CD4-positive, alpha-beta T cell (primary cell): ENCODE data around the gene FLRT2. TPM values are rescaled to one million over a fixed set of nuclear protein-coding genes. Genes with fewer than 3 reads are reported as not detected.

Experiments used
- ATAC-seq: fragments of 200-7000 bp; cut with Tn5 transposase; one replicate; pipeline ENCODE4 v1.10.0; 2022; ENCODE audit warnings: mild to moderate bottlenecking; ENCODE audit not compliant: poor library complexity
- CTCF ChIA-PET: fragments of 350-600 bp; sonication (Branson Sonifier 250); formaldehyde crosslinking; loops from one replicate; lab custom pipeline; 2021; ENCODE audit warnings: antibody characterized with exemption, inconsistent platforms; lab: Charles Lee
- POLR2A ChIA-PET: fragments of 350-600 bp; sonication (Branson Sonifier 250); formaldehyde crosslinking; loops from one replicate; lab custom pipeline; 2021; ENCODE audit warnings: antibody characterized with exemption, inconsistent platforms; lab: Charles Lee
- DNase-seq, 14 experiments: peaks; one replicate each; pipeline ENCODE4 v3.0.0-alpha.2; 2013 to 2020; ENCODE audit warnings: mixed read lengths in 2 of 14
- H3K27ac ChIP-seq, 2 donors: one replicate each; pipeline versions ENCODE4 v1.5.1 to v1.7.0; 2013; ENCODE audit warnings: low read length in 2 of 2, low read depth in 1 of 2, mild to moderate bottlenecking in 1 of 2
- H3K27me3 ChIP-seq, 2 experiments: 1 replicate in 1 of 2; 2 replicates in 1 of 2; pipeline versions ENCODE4 v1.6.1 to v1.7.0; 2013; ENCODE audit warnings: low read length in 2 of 2, control low read depth in 1 of 2, mild to moderate bottlenecking in 1 of 2, moderate library complexity in 1 of 2; ENCODE audit not compliant: insufficient read depth in 2 of 2, control insufficient read depth in 1 of 2
- H3K36me3 ChIP-seq: one replicate; pipeline ENCODE4 v1.6.1; 2013; ENCODE audit warnings: low read length, control low read depth; ENCODE audit not compliant: insufficient read depth
- H3K4me1 ChIP-seq: one replicate; pipeline ENCODE4 v1.6.1; 2013; ENCODE audit warnings: low read length, control low read depth; ENCODE audit not compliant: insufficient read depth
- H3K4me3 ChIP-seq: one replicate; pipeline ENCODE4 v1.5.1; 2013; ENCODE audit warnings: mild to moderate bottlenecking, low read length, moderate library complexity
- H3K9me3 ChIP-seq, 2 experiments: 1 replicate in 1 of 2; 2 replicates in 1 of 2; pipeline versions ENCODE4 v1.6.1 to v1.7.0; 2013; ENCODE audit warnings: low read length in 2 of 2, mild to moderate bottlenecking in 2 of 2, control low read depth in 1 of 2, moderate library complexity in 1 of 2; ENCODE audit not compliant: control insufficient read depth in 1 of 2, insufficient read depth in 1 of 2
- H3K27ac Mint-ChIP-seq: one replicate; pipeline ENCODE4 v1.8.0; 2020; ENCODE audit warnings: mixed read lengths
- H3K27me3 Mint-ChIP-seq: one replicate; pipeline ENCODE4 v1.8.0; 2021; ENCODE audit warnings: mixed read lengths
- H3K36me3 Mint-ChIP-seq: one replicate; pipeline ENCODE4 v1.8.0; 2021; ENCODE audit warnings: low read depth, mixed read lengths
- H3K4me1 Mint-ChIP-seq: one replicate; pipeline ENCODE4 v1.8.0; 2021; ENCODE audit warnings: low read depth, mixed read lengths
- H3K4me3 Mint-ChIP-seq: one replicate; pipeline ENCODE4 v1.8.0; 2020; ENCODE audit warnings: mild to moderate bottlenecking, mixed read lengths
- H3K9me3 Mint-ChIP-seq: one replicate; pipeline ENCODE4 v1.8.0; 2020; ENCODE audit warnings: mixed read lengths
- intact Hi-C, 2 experiments: fragments of 100-400 bp; cut with DNase I in 1 of 2; cut with micrococcal nuclease in 1 of 2; formaldehyde crosslinking; loops; one replicate each; pipeline versions ENCODE4 v1.15.1 to v1.9.0; 2023 to 2025; cut with DNase I, micrococcal nuclease
- total RNA-seq, 174 experiments: library from RNA in 2 of 174; stranded (reverse) in 2 of 174; gene quantifications; one replicate each; pipeline ENCODE4 v1.2.3 and lab custom pipeline; 2021 to 2026
- TF ChIP-seq, protein P1 (sequence below): fragments of 200-600 bp; IDR thresholded peaks from one replicate; pipeline ENCODE4 v1.8.0; 2022; ENCODE audit warnings: antibody characterized with exemption, mild to moderate bottlenecking

The FLRT2 gene
- total RNA-seq, 2 experiments from 2014 or later, result not detected

DNA sequence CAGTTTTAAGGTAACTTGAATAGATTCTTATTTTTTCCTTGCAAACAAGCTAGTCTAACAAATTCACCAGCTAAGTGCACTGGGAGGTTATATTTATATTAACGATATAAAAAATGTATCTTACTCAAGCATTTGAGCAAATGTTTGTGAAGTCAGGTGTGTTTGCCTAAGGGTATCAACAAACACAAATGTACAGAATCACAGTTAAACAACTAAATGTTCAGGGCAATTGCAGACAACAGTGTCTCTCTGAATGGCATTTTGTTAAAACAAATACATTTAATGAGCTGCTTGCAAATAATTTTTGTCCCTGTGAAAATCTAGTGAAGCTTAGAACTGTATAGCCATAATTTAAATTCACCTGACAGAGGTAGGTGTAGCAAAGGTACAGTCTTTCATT, 28.2 kb upstream of the FLRT2 start:
- TF ChIP-seq, protein P1, sequence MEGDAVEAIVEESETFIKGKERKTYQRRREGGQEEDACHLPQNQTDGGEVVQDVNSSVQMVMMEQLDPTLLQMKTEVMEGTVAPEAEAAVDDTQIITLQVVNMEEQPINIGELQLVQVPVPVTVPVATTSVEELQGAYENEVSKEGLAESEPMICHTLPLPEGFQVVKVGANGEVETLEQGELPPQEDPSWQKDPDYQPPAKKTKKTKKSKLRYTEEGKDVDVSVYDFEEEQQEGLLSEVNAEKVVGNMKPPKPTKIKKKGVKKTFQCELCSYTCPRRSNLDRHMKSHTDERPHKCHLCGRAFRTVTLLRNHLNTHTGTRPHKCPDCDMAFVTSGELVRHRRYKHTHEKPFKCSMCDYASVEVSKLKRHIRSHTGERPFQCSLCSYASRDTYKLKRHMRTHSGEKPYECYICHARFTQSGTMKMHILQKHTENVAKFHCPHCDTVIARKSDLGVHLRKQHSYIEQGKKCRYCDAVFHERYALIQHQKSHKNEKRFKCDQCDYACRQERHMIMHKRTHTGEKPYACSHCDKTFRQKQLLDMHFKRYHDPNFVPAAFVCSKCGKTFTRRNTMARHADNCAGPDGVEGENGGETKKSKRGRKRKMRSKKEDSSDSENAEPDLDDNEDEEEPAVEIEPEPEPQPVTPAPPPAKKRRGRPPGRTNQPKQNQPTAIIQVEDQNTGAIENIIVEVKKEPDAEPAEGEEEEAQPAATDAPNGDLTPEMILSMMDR, result no peak
- Histone ChIP-seq H3K36me3 (no peaks in the 10 kb centered on the region), H3K27ac (no peak overlapping the region), H3K4me3 (no peak overlapping the region), H3K9me3 (peaks cover 0 to 7% of the 10 kb centered on the region in 2 experiments), H3K4me1 (no peaks in the 10 kb centered on the region), H3K27me3 (no peaks in the 10 kb centered on the region)
- H3K27me3 Mint-ChIP-seq, result no peaks in the 10 kb centered on the region
- intact Hi-C loops, result no loop called here
- H3K27ac Mint-ChIP-seq, result no peak overlapping the region
- ChIA-PET POLR2A (no interaction called here), CTCF (no interaction called here)
- H3K36me3 Mint-ChIP-seq, result no peaks in the 10 kb centered on the region
- DNase-seq, result no peak
- no peaks in the 10 kb centered on the region for H3K4me1 Mint-ChIP-seq
- H3K9me3 Mint-ChIP-seq, result no peaks in the 10 kb centered on the region
- no peak overlapping the region for H3K4me3 Mint-ChIP-seq
- no peak for ATAC-seq

DNA sequence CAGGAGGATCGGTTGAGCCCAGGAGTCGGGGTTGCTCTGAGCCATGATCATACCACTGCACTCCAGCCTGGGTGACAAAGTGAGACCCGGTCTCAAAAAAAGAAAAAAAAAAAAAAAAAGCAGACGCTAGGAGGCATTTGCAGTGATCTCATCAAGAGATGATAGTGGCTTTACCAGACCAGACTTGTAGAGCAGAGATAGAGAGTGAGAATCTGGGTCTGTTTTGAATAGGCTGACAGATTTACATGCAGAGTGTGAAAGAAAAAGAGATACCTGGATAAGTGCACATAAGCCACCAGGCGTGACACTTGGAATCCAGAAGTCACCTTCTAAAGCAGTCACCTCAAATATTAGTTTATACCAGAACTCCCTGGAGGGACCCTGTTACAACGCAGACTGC, 21.1 kb upstream of the FLRT2 start:
- TF ChIP-seq, protein P1, result no peak
- no peak for ATAC-seq
- Mint-ChIP-seq H3K4me3 (no peak overlapping the region), H3K9me3 (peaks cover 8% of the 10 kb centered on the region), H3K36me3 (no peaks in the 10 kb centered on the region), H3K4me1 (no peaks in the 10 kb centered on the region), H3K27me3 (no peaks in the 10 kb centered on the region), H3K27ac (no peak overlapping the region)
- Histone ChIP-seq H3K4me3 (no peak overlapping the region), H3K9me3 (peaks cover 0 to 3% of the 10 kb centered on the region in 2 experiments), H3K4me1 (no peaks in the 10 kb centered on the region), H3K36me3 (no peaks in the 10 kb centered on the region), H3K27ac (no peak overlapping the region), H3K27me3 (no peaks in the 10 kb centered on the region)
- CTCF ChIA-PET, result no interaction called here
- intact Hi-C loops, result no loop called here
- POLR2A ChIA-PET, result no interaction called here
- DNase-seq, result no peak

GRCh38 chr14:85512451-85512850, 17.5 kb upstream of the FLRT2 start:
- Histone ChIP-seq H3K4me1 (no peaks in the 10 kb centered on the region), H3K9me3 (no peaks in the 10 kb centered on the region), H3K4me3 (no peak overlapping the region), H3K36me3 (no peaks in the 10 kb centered on the region), H3K27ac (no peak overlapping the region), H3K27me3 (no peaks in the 10 kb centered on the region)
- Mint-ChIP-seq H3K27ac (no peak overlapping the region), H3K9me3 (peaks cover 8% of the 10 kb centered on the region), H3K4me3 (no peak overlapping the region), H3K36me3 (no peaks in the 10 kb centered on the region), H3K27me3 (no peaks in the 10 kb centered on the region), H3K4me1 (no peaks in the 10 kb centered on the region)
- ATAC-seq, result no peak
- CTCF ChIA-PET, result no interaction called here
- POLR2A ChIA-PET, result no interaction called here
- DNase-seq, result no peak
- intact Hi-C loops, result no loop called here
- TF ChIP-seq, protein P1, result no peak
